BLaER1 (cell line): Measurements from ENCODE around the gene ELOVL1.
A peak's percentile ranks its signal among the peaks of the same experiment; 100 is the strongest.

Source experiments
- H3K27ac ChIP-seq: shearing (Covaris generic); formaldehyde crosslinking; 2 replicates; pipeline ENCODE4 v1.8.1; 2022
- H3K27me3 ChIP-seq: shearing (Covaris generic); formaldehyde crosslinking; 2 replicates; pipeline ENCODE4 v1.8.1; 2022
- H3K36me3 ChIP-seq: shearing (Covaris generic); formaldehyde crosslinking; 2 replicates; pipeline ENCODE4 v1.8.1; 2022
- H3K4me1 ChIP-seq: shearing (Covaris generic); formaldehyde crosslinking; 2 replicates; pipeline ENCODE4 v1.8.1; 2022
- H3K4me2 ChIP-seq: shearing (Covaris generic); formaldehyde crosslinking; 2 replicates; pipeline ENCODE4 v1.8.1; 2022
- H3K4me3 ChIP-seq: shearing (Covaris generic); formaldehyde crosslinking; 2 replicates; pipeline ENCODE4 v1.8.1; 2022
- H3K9ac ChIP-seq: shearing (Covaris generic); formaldehyde crosslinking; 2 replicates; pipeline ENCODE4 v1.8.1; 2022
- H3K9me3 ChIP-seq: shearing (Covaris generic); formaldehyde crosslinking; 2 replicates; pipeline ENCODE4 v1.8.1; 2022
- H4K20me1 ChIP-seq: shearing (Covaris generic); formaldehyde crosslinking; 2 replicates; pipeline ENCODE4 v1.8.1; 2022
- Cebpa-rat ChIP-seq: shearing (Covaris generic); IDR thresholded peaks from 2 replicates; pipeline ENCODE4 v1.8.1; 2022

ELOVL1 gene

DNA sequence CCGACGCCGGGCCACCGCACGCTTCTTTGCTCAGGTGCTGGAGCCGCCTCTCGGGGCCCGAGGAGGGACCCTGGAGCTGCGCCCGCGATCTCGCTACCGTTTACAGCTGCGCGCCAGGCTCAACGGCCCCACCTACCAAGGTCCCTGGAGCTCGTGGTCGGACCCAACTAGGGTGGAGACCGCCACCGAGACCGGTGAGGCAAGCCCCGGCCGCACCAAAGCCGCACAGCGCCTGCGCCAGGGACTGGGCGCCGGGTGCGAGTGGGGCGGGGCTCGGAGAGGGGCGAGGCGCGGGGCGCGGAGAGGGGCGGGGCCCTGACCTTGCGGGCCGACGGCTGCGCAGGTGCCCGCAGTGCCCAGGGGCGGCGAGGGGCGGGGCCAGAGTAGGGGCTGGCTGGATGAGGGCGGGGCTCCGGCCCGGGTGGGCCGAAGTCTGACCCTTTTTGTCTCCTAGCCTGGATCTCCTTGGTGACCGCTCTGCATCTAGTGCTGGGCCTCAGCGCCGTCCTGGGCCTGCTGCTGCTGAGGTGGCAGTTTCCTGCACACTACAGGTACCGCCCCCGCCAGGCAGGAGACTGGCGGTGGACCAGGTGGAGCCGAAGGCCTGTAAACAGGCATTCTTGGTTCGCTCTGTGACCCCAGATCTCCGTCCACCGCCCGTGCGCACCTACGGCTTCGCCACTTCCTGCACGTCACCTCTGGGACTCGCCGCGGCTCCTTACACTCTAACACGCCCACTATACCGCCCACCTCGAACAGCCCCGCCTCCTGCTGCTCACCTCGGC is 18.8 kb downstream of the ELOVL1 start:
- peak overlapping the region; percentile 68 for H3K4me3 ChIP-seq
- H3K36me3 ChIP-seq = no peaks in the 10 kb centered on the region
- peaks cover 35% of the 10 kb centered on the region for H3K4me1 ChIP-seq
- H4K20me1 ChIP-seq = no peaks in the 10 kb centered on the region
- peak overlapping the region; percentile 87 for H3K4me2 ChIP-seq
- H3K27ac ChIP-seq = peak overlapping the region; percentile 79
- H3K9ac ChIP-seq = peak overlapping the region; percentile 69
- no peak for TF ChIP-seq Cebpa-rat
- no peaks in the 10 kb centered on the region for H3K9me3 ChIP-seq
- no peaks in the 10 kb centered on the region for H3K27me3 ChIP-seq

DNA sequence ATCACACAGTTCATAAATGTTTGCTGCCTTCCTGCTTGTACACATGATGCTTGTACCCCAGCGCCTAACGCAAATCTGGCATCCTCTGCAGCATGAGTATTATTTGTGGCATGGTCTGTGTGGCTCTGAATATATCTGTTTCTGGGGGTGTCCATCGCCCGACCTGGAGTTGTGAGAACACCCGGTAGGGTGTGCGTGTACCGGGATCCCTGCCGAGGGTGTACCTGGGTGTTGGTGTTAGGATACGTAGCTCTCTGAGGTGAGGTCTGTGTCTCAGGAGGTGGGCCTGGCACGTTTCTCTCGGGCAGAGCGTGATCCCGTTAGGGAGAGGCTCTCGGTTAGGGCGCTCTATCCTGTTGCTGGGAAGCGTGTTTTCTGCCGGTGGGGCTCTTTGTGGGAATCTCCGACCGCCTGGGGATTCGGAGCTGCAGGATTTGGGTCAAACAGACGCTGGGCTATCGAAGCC is 19.4 kb downstream of the ELOVL1 start:
- Histone ChIP-seq H3K27me3 (no peaks in the 10 kb centered on the region), H3K36me3 (no peaks in the 10 kb centered on the region), H3K9me3 (no peaks in the 10 kb centered on the region), H3K27ac (peak overlapping the region; percentile 79), H3K4me2 (peak overlapping the region; percentile 87), H4K20me1 (no peaks in the 10 kb centered on the region), H3K4me1 (peaks cover 35% of the 10 kb centered on the region), H3K9ac (no peak overlapping the region; the same call in 1 of the 2 replicates), H3K4me3 (peak overlapping the region; percentile 68)
- no peak for TF ChIP-seq Cebpa-rat

DNA sequence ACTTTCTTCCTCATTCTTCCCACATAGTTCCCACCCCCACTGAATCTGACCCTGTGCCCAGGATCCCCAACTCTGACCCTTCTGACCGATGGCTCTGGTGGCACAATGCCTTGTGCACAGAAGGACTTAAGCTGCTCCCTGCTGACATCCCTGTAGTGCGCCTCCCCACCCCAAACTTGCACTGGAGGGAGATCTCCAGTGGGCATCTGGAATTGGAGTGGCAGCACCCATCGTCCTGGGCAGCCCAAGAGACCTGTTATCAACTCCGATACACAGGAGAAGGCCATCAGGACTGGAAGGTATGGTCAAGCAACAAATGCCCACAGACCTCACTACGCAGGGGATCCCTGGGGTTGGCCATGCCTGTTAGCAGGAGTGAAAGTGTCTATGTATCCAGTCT is 21.2 kb downstream of the ELOVL1 start:
- Histone ChIP-seq H4K20me1 (no peaks in the 10 kb centered on the region), H3K9me3 (no peaks in the 10 kb centered on the region), H3K4me3 (no peak overlapping the region), H3K9ac (no peak overlapping the region), H3K4me2 (no peak overlapping the region), H3K4me1 (peaks cover 23% of the 10 kb centered on the region), H3K36me3 (no peaks in the 10 kb centered on the region), H3K27me3 (no peaks in the 10 kb centered on the region), H3K27ac (no peak overlapping the region)
- TF ChIP-seq Cebpa-rat = no peak

DNA sequence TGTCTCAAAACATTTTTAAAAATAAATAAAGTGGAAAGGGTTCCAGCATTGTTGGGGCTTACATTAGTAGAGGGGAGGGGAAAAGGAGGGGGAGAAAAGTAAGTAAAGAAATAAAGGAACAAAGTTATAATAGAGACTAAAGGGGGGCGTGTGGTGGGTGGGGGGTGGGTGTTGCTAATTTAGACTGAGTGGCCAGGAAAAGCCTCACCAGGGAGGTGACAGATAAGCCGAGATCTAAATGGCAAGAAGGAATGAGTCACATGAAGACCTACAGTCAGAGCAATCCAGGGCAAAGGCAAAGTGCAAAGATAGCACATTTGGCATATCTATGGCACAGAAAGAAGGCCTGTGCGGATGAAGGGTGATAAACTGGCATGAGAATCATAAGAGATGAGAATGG is 22.7 kb downstream of the ELOVL1 start:
- Histone ChIP-seq H3K4me2 (no peak overlapping the region), H3K4me3 (no peak overlapping the region), H3K36me3 (no peaks in the 10 kb centered on the region), H3K9me3 (no peaks in the 10 kb centered on the region), H3K4me1 (peaks cover 10% of the 10 kb centered on the region), H3K27ac (no peak overlapping the region), H3K9ac (no peak overlapping the region), H3K27me3 (no peaks in the 10 kb centered on the region), H4K20me1 (no peaks in the 10 kb centered on the region)
- TF ChIP-seq Cebpa-rat = no peak

DNA sequence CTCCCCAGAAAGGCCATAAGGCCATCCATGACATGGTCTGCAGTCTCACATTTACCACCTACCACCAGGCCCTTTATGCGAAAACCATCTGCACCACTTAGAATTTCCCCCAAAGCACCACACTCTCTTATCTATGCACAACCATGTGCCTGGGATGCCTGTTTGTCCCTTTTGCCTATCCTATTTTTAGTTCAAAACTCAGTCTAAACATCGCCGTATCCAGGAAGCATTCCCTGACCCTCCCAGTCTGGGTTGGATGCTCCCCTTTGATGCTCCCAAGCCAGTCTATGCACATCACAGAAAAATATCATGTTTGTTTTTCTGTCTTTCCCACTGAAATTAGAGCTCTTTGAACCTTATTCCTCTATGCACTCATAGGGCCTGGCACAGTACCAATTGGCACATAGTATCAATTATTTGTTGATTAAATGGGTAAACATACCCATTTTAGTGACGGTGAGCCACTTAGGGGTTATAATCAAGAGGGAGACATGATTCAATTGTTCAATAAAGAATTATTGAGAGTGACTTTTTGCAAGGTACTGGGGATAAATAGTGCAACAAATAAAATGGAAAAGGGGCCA is 23.5 kb downstream of the ELOVL1 start:
- Histone ChIP-seq H3K27ac (no peak overlapping the region), H4K20me1 (no peaks in the 10 kb centered on the region), H3K9me3 (no peaks in the 10 kb centered on the region), H3K4me3 (no peak overlapping the region), H3K9ac (no peak overlapping the region), H3K4me1 (peaks cover 3% of the 10 kb centered on the region), H3K4me2 (no peak overlapping the region), H3K36me3 (no peaks in the 10 kb centered on the region), H3K27me3 (no peaks in the 10 kb centered on the region)
- TF ChIP-seq Cebpa-rat = no peak

DNA sequence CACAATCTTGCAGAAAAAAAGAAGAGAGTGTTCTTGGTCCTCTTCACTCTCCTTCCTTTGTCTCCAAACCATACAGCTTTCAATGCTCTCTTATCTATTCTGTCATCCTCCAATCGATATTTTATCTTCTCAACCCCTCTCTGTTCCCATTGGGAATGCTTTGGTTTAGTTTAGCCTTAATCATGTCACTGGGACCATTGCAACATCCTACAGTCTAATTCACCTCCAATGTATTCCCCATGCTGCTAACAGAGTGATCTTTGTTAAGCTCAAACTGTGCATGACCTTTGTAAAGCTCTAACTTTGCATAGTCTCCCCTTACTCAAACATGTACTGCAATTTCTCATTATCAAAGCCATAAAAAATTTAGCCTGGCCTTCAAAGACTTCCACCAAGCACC is 27.3 kb downstream of the ELOVL1 start:
- TF ChIP-seq Cebpa-rat = no peak
- Histone ChIP-seq H3K9ac (no peak overlapping the region), H3K9me3 (no peaks in the 10 kb centered on the region), H3K4me1 (peaks cover 14% of the 10 kb centered on the region), H4K20me1 (no peaks in the 10 kb centered on the region), H3K27me3 (no peaks in the 10 kb centered on the region), H3K4me2 (no peak overlapping the region), H3K4me3 (no peak overlapping the region), H3K36me3 (no peaks in the 10 kb centered on the region), H3K27ac (no peak overlapping the region)

DNA sequence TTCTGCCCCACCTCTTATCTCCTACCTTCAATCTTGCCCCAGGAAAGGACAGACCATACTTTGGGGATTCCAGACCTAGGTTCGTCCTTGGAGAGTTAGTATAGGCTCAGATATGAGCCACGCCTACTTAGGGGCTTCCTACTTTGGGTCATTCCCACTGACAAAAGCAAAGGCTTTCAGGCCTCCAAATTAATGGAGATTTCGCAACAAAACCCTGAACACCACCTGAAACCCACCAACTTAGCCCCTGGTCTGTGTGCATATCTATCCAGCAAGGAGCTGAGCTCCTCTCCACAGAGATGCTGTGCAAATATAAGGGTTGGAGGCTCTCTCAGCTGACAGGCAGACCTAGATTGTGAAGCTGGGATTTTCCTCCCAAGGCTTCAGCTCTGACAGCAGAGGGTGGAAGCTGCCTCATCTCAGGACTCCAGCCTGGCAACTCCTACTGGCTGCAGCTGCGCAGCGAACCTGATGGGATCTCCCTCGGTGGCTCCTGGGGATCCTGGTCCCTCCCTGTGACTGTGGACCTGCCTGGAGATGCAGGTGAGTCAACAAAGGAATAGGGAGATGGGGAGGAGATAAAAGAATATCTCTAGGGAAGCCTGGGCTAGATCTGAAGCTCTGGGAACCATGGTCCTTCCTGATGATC is 28.1 kb downstream of the ELOVL1 start:
- no peaks in the 10 kb centered on the region for H3K9me3 ChIP-seq
- H3K4me1 ChIP-seq = peaks cover 14% of the 10 kb centered on the region
- TF ChIP-seq Cebpa-rat = no peak
- H3K36me3 ChIP-seq = no peaks in the 10 kb centered on the region
- H4K20me1 ChIP-seq = no peaks in the 10 kb centered on the region
- no peak overlapping the region for H3K4me3 ChIP-seq
- no peak overlapping the region for H3K27ac ChIP-seq
- H3K9ac ChIP-seq = no peak overlapping the region
- H3K4me2 ChIP-seq = no peak overlapping the region
- H3K27me3 ChIP-seq = no peaks in the 10 kb centered on the region

DNA sequence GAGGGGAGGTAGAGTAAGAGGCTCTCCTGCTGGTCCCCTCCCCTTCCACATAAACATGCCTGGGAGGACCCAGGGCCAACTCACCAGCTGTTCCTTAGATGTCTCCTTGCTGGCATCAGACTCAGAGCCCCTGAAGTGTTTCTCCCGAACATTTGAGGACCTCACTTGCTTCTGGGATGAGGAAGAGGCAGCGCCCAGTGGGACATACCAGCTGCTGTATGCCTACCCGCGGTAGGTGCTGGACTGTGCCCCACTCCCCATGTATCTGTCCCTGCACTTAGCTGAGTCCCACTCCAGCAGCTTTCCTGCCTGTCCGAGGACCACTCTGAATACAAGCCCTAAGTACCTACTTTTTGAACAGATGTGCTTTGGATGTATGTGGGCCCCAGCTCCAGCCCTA is 29.8 kb downstream of the ELOVL1 start:
- Histone ChIP-seq H3K9me3 (no peaks in the 10 kb centered on the region), H3K27me3 (no peaks in the 10 kb centered on the region), H3K4me3 (no peak overlapping the region), H3K4me1 (peaks cover 14% of the 10 kb centered on the region), H3K27ac (no peak overlapping the region; the same call in 1 of the 2 replicates), H3K36me3 (no peaks in the 10 kb centered on the region), H3K9ac (no peak overlapping the region), H3K4me2 (peak overlapping the region; percentile 17; the same call in 1 of the 2 replicates), H4K20me1 (no peaks in the 10 kb centered on the region)
- TF ChIP-seq Cebpa-rat = no peak

DNA sequence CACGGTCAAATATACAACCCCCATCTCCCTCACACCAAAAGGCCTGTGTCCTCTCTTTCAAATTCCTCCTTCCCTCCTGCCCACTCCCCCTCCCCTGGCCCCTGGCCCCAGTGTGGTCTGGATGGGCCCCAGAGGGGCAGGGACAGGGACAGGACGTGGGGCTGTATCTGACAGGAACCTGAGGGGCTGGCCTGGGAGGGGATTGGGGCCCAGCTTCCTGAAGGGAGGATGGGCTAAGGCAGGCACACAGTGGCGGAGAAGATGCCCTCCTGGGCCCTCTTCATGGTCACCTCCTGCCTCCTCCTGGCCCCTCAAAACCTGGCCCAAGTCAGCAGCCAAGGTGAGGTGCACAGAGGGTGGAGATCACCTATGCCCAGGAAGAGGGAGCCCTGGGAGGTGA is 30.2 kb downstream of the ELOVL1 start, which contains the start of gene MPL:
TSS of gene MPL (plus strand) at position 231 of the 400 bp plus-strand sequence. CDS start at position 262, 31 bp downstream.
- Histone ChIP-seq H3K27ac (no peak within 1 kb of the TSS; the same call in 1 of the 2 replicates), H3K4me1 (peaks cover 14% of the 10 kb centered on the region), H3K4me3 (no peak within 1 kb of the TSS), H4K20me1 (no peaks in the 10 kb centered on the region), H3K36me3 (no peaks in the 10 kb centered on the region), H3K4me2 (peak within 1 kb of the TSS; percentile 17; the same call in 1 of the 2 replicates), H3K27me3 (no peaks in the 10 kb centered on the region), H3K9me3 (no peaks in the 10 kb centered on the region), H3K9ac (no peak within 1 kb of the TSS)
- no peak for TF ChIP-seq Cebpa-rat
